CD4-positive, alpha-beta T cell (primary cell): ENCODE data around the gene ELANE. TPM values are rescaled to one million over a fixed set of nuclear protein-coding genes. Genes with fewer than 3 reads are reported as not detected.

Experiments used
- ATAC-seq: fragments of 200-7000 bp; cut with Tn5 transposase; one replicate; pipeline ENCODE4 v1.10.0; 2022; ENCODE audit warnings: mild to moderate bottlenecking; ENCODE audit not compliant: poor library complexity
- CTCF ChIA-PET: fragments of 350-600 bp; sonication (Branson Sonifier 250); formaldehyde crosslinking; loops from one replicate; lab custom pipeline; 2021; ENCODE audit warnings: antibody characterized with exemption, inconsistent platforms; lab: Charles Lee
- POLR2A ChIA-PET: fragments of 350-600 bp; sonication (Branson Sonifier 250); formaldehyde crosslinking; loops from one replicate; lab custom pipeline; 2021; ENCODE audit warnings: antibody characterized with exemption, inconsistent platforms; lab: Charles Lee
- DNase-seq, 14 experiments: peaks; one replicate each; pipeline ENCODE4 v3.0.0-alpha.2; 2013 to 2020; ENCODE audit warnings: mixed read lengths in 2 of 14
- H3K27ac ChIP-seq, 2 donors: one replicate each; pipeline versions ENCODE4 v1.5.1 to v1.7.0; 2013; ENCODE audit warnings: low read length in 2 of 2, low read depth in 1 of 2, mild to moderate bottlenecking in 1 of 2
- H3K27me3 ChIP-seq, 2 experiments: 1 replicate in 1 of 2; 2 replicates in 1 of 2; pipeline versions ENCODE4 v1.6.1 to v1.7.0; 2013; ENCODE audit warnings: low read length in 2 of 2, control low read depth in 1 of 2, mild to moderate bottlenecking in 1 of 2, moderate library complexity in 1 of 2; ENCODE audit not compliant: insufficient read depth in 2 of 2, control insufficient read depth in 1 of 2
- H3K36me3 ChIP-seq: one replicate; pipeline ENCODE4 v1.6.1; 2013; ENCODE audit warnings: low read length, control low read depth; ENCODE audit not compliant: insufficient read depth
- H3K4me1 ChIP-seq: one replicate; pipeline ENCODE4 v1.6.1; 2013; ENCODE audit warnings: low read length, control low read depth; ENCODE audit not compliant: insufficient read depth
- H3K4me3 ChIP-seq: one replicate; pipeline ENCODE4 v1.5.1; 2013; ENCODE audit warnings: mild to moderate bottlenecking, low read length, moderate library complexity
- H3K9me3 ChIP-seq, 2 experiments: 1 replicate in 1 of 2; 2 replicates in 1 of 2; pipeline versions ENCODE4 v1.6.1 to v1.7.0; 2013; ENCODE audit warnings: low read length in 2 of 2, mild to moderate bottlenecking in 2 of 2, control low read depth in 1 of 2, moderate library complexity in 1 of 2; ENCODE audit not compliant: control insufficient read depth in 1 of 2, insufficient read depth in 1 of 2
- H3K27ac Mint-ChIP-seq: one replicate; pipeline ENCODE4 v1.8.0; 2020; ENCODE audit warnings: mixed read lengths
- H3K27me3 Mint-ChIP-seq: one replicate; pipeline ENCODE4 v1.8.0; 2021; ENCODE audit warnings: mixed read lengths
- H3K36me3 Mint-ChIP-seq: one replicate; pipeline ENCODE4 v1.8.0; 2021; ENCODE audit warnings: low read depth, mixed read lengths
- H3K4me1 Mint-ChIP-seq: one replicate; pipeline ENCODE4 v1.8.0; 2021; ENCODE audit warnings: low read depth, mixed read lengths
- H3K4me3 Mint-ChIP-seq: one replicate; pipeline ENCODE4 v1.8.0; 2020; ENCODE audit warnings: mild to moderate bottlenecking, mixed read lengths
- H3K9me3 Mint-ChIP-seq: one replicate; pipeline ENCODE4 v1.8.0; 2020; ENCODE audit warnings: mixed read lengths
- intact Hi-C, 2 experiments: fragments of 100-400 bp; cut with DNase I in 1 of 2; cut with micrococcal nuclease in 1 of 2; formaldehyde crosslinking; loops; one replicate each; pipeline versions ENCODE4 v1.15.1 to v1.9.0; 2023 to 2025; cut with DNase I, micrococcal nuclease
- total RNA-seq, 174 experiments: library from RNA in 2 of 174; stranded (reverse) in 2 of 174; gene quantifications; one replicate each; pipeline ENCODE4 v1.2.3 and lab custom pipeline; 2021 to 2026
- TF ChIP-seq, protein P1 (sequence below): fragments of 200-600 bp; IDR thresholded peaks from one replicate; pipeline ENCODE4 v1.8.0; 2022; ENCODE audit warnings: antibody characterized with exemption, mild to moderate bottlenecking

ELANE gene
- total RNA-seq, 2 experiments from 2014 or later: not detected

DNA sequence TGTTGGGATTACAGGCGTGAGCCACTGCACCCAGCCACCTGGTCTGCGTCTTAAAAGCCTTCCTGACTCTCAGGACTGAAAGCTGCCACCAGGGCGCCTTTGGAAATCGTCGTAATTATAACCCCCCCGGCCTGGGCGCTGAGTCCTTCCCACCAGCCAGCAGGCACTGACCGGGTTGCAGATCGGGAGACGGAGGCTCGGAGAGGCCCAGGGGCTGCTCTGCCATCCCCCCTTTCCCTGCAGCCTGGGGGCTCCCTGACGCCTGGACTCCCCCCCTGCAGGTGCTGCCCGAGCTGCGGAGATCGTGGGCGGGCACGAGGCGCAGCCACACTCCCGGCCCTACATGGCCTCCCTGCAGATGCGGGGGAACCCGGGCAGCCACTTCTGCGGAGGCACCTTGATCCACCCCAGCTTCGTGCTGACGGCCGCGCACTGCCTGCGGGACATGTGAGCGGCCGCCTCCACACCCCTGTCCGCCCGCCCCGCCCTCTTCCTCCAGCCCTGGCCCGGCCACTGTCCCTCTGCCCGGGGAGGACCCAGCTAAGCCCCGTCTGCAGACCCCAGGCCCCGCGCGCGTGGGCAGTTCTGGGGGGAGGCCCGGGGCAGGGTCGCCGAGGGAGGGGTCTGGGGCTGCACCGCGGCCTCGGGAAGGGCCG, 8.8 kb upstream of the ELANE start:
- CTCF ChIA-PET: no interaction called here
- H3K27me3 ChIP-seq: peaks cover 32 to 33% of the 10 kb centered on the region in 2 experiments
- peaks cover 50% of the 10 kb centered on the region for H3K27me3 Mint-ChIP-seq
- DNase-seq: peak in 1 of 14 experiments; percentile 33
- H3K4me1 ChIP-seq: peaks cover 14% of the 10 kb centered on the region
- H3K27ac ChIP-seq: no peak overlapping the region
- H3K27ac Mint-ChIP-seq: no peak overlapping the region
- H3K4me3 ChIP-seq: no peak overlapping the region
- POLR2A ChIA-PET: no interaction called here
- H3K4me1 Mint-ChIP-seq: no peaks in the 10 kb centered on the region
- ATAC-seq: peak; percentile 32
- H3K36me3 Mint-ChIP-seq: no peaks in the 10 kb centered on the region
- no peaks in the 10 kb centered on the region for H3K9me3 Mint-ChIP-seq
- no peaks in the 10 kb centered on the region for H3K36me3 ChIP-seq
- TF ChIP-seq, protein P1, sequence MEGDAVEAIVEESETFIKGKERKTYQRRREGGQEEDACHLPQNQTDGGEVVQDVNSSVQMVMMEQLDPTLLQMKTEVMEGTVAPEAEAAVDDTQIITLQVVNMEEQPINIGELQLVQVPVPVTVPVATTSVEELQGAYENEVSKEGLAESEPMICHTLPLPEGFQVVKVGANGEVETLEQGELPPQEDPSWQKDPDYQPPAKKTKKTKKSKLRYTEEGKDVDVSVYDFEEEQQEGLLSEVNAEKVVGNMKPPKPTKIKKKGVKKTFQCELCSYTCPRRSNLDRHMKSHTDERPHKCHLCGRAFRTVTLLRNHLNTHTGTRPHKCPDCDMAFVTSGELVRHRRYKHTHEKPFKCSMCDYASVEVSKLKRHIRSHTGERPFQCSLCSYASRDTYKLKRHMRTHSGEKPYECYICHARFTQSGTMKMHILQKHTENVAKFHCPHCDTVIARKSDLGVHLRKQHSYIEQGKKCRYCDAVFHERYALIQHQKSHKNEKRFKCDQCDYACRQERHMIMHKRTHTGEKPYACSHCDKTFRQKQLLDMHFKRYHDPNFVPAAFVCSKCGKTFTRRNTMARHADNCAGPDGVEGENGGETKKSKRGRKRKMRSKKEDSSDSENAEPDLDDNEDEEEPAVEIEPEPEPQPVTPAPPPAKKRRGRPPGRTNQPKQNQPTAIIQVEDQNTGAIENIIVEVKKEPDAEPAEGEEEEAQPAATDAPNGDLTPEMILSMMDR: no peak
- no peak overlapping the region for H3K4me3 Mint-ChIP-seq
- H3K9me3 ChIP-seq: peaks cover 0 to 4% of the 10 kb centered on the region in 2 experiments
- intact Hi-C loops: no loop called here

DNA sequence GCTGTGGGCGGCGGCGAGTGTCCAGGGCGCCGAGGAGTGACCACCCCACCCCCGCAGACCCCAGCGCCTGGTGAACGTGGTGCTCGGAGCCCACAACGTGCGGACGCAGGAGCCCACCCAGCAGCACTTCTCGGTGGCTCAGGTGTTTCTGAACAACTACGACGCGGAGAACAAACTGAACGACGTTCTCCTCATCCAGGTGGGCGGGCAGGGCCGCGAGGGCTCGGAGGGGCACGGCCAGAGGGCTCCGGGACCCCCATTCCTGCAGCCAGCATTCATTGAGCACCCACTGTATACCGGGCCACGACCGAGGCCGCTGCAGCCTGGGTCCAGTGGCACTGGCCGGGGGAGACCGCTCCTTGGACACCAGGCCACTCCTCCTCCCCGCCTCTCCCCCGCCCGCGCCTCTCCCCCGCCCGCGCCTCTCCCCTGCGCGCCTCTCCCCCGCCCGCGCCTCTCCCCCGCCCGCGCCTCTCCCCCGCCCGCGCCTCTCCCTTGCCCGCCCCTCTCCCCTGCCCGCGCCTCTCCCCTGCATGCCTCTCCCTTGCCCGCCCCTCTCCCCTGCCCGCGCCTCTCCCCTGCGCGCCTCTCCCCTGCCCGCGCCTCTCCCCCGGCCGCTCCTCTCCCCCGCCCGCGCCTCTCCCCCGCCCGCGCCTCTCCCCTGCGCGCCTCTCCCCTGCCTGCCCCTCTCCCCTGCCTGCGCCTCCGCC, 8.1 kb upstream of the ELANE start:
- TF ChIP-seq, protein P1: no peak
- POLR2A ChIA-PET: no interaction called here
- no peak overlapping the region for H3K27ac ChIP-seq
- Mint-ChIP-seq H3K4me3 (no peak overlapping the region), H3K9me3 (no peaks in the 10 kb centered on the region), H3K27me3 (peaks cover 56% of the 10 kb centered on the region), H3K4me1 (no peaks in the 10 kb centered on the region), H3K36me3 (no peaks in the 10 kb centered on the region), H3K27ac (no peak overlapping the region)
- peak in 2 of 14 experiments; percentile 5 to 29 for DNase-seq
- peaks cover 35 to 40% of the 10 kb centered on the region in 2 experiments for H3K27me3 ChIP-seq
- H3K4me1 ChIP-seq: peaks cover 14% of the 10 kb centered on the region
- H3K4me3 ChIP-seq: no peak overlapping the region
- ATAC-seq: no peak
- H3K36me3 ChIP-seq: no peaks in the 10 kb centered on the region
- intact Hi-C loops: no loop called here
- peaks cover 0 to 4% of the 10 kb centered on the region in 2 experiments for H3K9me3 ChIP-seq
- CTCF ChIA-PET: no interaction called here

DNA sequence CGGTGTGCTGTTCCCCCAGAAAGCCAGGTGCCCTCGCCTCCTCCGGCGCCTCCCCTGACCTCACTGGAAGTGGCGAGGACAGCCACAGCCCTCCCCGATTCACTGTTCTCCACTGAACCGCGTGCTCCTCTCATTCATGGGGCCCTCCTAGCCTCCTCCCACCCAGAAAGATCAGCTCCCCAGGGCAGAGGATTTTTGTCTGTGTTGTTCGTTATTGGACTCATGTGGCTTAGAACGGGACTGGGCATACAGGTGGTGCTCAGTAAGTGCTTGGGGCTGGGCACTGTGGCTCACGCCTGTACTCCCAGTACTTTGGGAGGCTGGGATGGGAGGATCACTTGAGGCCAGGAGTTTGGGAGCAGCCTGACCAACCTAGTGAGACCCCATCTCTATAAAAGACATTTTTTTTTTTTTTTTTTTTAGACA, 7.5 kb upstream of the ELANE start:
- DNase-seq (peak in 1 of 14 experiments; percentile 29), ATAC-seq (peak; percentile 32)
- Mint-ChIP-seq H3K4me1 (no peaks in the 10 kb centered on the region), H3K27me3 (peaks cover 62% of the 10 kb centered on the region), H3K4me3 (peak overlapping the region; percentile 27), H3K9me3 (no peaks in the 10 kb centered on the region), H3K36me3 (no peaks in the 10 kb centered on the region), H3K27ac (no peak overlapping the region)
- Histone ChIP-seq H3K4me3 (no peak overlapping the region), H3K27ac (no peak overlapping the region), H3K9me3 (peaks cover 0 to 4% of the 10 kb centered on the region in 2 experiments), H3K36me3 (no peaks in the 10 kb centered on the region), H3K4me1 (peaks cover 14% of the 10 kb centered on the region), H3K27me3 (peaks cover 40% of the 10 kb centered on the region in 2 experiments)
- CTCF ChIA-PET: no interaction called here
- intact Hi-C loops: no loop called here
- TF ChIP-seq, protein P1: no peak
- POLR2A ChIA-PET: no interaction called here
